Loucy (cell line): ENCODE data around the gene PSMA8.

ENCODE experiments used
- CTCF ChIP-seq: fragments of 200-600 bp; sonication (generic); conservative IDR thresholded peaks from 2 replicates; pipeline ENCODE4 v1.5.1; 2014; ENCODE audit warnings: mild to moderate bottlenecking, antibody characterized with exemption, low read length
- EZH2phosphoT487 ChIP-seq: fragments of 200-600 bp; IDR thresholded peaks from 2 replicates; pipeline ENCODE4 v1.6.1; 2018; ENCODE audit warnings: antibody characterized with exemption, mild to moderate bottlenecking, moderate library complexity, borderline replicate concordance

DNA sequence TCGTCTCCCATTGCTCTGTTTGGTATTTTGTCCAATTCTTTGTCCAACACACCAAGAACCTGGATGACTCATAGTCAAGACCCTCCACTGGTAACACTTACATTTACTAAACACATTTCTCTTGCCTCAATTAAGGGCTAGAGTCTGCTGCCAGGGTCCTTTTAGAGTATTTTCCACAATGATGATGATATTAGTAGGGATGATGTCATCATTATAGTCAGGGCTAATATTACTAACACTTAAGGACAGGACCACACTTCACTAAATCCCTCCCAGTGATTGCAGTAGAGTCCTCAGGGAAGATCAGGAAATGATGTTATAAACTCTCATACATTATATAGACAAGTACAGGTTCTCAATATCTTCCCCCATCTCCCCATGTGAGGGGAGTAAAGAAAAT is 29.6 kb upstream of the PSMA8 start:
- no peak for TF ChIP-seq CTCF
- TF ChIP-seq EZH2phosphoT487 = no peak
